ENCODE measurements around the gene TAGAP.

- TF ChIP-seq POLR2A (IDR thresholded peaks at IDR 0.05): no peak
- TF ChIP-seq, protein P1, sequence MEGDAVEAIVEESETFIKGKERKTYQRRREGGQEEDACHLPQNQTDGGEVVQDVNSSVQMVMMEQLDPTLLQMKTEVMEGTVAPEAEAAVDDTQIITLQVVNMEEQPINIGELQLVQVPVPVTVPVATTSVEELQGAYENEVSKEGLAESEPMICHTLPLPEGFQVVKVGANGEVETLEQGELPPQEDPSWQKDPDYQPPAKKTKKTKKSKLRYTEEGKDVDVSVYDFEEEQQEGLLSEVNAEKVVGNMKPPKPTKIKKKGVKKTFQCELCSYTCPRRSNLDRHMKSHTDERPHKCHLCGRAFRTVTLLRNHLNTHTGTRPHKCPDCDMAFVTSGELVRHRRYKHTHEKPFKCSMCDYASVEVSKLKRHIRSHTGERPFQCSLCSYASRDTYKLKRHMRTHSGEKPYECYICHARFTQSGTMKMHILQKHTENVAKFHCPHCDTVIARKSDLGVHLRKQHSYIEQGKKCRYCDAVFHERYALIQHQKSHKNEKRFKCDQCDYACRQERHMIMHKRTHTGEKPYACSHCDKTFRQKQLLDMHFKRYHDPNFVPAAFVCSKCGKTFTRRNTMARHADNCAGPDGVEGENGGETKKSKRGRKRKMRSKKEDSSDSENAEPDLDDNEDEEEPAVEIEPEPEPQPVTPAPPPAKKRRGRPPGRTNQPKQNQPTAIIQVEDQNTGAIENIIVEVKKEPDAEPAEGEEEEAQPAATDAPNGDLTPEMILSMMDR (IDR thresholded peaks at IDR 0.05): no peak
These were observed 46.0 kb upstream of the TAGAP start for GRCh38 chr6:159090530-159091480.
